GF-D8 (cell line): Measurements from ENCODE around the gene AGFG1.

ENCODE experiments used
- DNase-seq: peaks from one replicate; lab custom pipeline; 2025; lab: John Stamatoyannopoulos, UW

AGFG1 gene, protein sequence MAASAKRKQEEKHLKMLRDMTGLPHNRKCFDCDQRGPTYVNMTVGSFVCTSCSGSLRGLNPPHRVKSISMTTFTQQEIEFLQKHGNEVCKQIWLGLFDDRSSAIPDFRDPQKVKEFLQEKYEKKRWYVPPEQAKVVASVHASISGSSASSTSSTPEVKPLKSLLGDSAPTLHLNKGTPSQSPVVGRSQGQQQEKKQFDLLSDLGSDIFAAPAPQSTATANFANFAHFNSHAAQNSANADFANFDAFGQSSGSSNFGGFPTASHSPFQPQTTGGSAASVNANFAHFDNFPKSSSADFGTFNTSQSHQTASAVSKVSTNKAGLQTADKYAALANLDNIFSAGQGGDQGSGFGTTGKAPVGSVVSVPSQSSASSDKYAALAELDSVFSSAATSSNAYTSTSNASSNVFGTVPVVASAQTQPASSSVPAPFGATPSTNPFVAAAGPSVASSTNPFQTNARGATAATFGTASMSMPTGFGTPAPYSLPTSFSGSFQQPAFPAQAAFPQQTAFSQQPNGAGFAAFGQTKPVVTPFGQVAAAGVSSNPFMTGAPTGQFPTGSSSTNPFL

GRCh38 chr2:227471924-227472264, at the start of gene AGFG1:
TSS of gene AGFG1 (plus strand) at chr2:227472156. CDS start at chr2:227472422, 266 bp downstream.
- peak; percentile 23 for DNase-seq

- DNase-seq: no peak
Measured at GRCh38 chr2:227423656-227424499, 48.1 kb upstream of the AGFG1 start.

DNA sequence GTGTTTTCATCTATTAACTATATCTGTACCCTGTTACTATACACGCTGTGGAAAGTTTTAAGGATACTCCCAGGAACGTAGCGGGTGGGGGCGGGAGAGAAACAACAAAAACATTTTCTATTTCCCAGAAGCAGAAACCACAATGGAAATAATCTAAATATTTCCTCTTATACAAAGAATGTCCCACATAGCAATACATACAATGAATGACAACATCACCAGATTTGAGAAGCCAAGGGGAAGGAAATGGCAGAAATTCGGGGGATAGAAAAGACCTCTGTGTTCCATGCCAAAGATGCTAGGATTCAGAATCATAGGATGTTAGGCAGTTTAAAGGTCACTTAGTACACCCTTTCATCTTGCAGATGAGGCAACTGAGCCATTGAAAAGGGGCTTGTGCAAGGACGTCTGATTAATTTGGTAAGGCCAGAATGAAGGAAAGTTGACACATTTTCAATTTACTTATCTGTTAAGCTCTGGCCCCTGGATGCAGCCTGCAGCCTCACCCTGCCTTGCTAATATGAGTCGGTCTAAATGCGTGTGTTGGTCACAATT, 43.1 kb upstream of the AGFG1 start:
- no peak for DNase-seq

DNA sequence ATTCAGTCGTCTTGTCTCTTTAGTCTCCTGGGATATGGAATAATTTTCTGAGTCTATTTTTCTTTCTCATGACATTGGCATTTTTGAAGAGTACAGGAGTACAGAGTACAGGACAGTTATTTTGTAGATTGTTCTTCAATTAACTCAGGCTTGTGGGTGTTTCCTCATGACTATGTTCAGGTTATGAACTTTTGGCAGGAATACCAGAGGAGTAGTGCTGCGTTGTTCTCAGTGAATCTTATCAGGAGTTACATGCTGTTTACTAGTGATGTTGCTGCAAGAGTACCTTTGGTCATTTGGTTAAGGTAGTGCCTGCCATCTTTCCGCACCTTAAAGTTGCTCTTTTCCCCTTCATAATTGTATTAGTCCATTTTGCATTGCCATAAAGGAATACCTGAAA, 41.3 kb upstream of the AGFG1 start:
- DNase-seq: no peak

GRCh38 chr2:227433171-227433570, 38.8 kb upstream of the AGFG1 start:
- DNase-seq: no peak

GRCh38 chr2:227436436-227437174, 35.4 kb upstream of the AGFG1 start:
- DNase-seq: peak; percentile 14

DNA sequence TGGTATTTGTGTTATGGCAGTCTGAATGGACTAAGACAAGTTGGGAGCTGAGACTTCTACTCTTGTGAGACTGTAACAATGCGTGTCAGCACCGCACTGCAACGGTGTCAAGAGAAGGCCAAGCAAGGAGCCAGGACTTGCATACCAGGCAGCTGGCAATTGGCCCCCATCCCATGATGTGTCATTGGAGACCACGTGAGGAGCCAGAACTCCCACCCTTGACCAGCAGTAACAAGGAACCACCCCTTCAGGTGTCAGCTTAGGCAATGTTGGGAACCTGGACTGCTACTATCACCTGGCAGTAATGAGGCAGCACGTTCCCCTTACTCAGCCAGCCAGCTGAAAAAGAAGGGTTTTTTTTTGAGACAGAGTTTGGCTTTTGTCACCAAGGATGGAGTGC, 32.7 kb upstream of the AGFG1 start:
- DNase-seq: no peak

- no peak for DNase-seq
Measured at GRCh38 chr2:227442639-227443038, 29.3 kb upstream of the AGFG1 start.

DNA sequence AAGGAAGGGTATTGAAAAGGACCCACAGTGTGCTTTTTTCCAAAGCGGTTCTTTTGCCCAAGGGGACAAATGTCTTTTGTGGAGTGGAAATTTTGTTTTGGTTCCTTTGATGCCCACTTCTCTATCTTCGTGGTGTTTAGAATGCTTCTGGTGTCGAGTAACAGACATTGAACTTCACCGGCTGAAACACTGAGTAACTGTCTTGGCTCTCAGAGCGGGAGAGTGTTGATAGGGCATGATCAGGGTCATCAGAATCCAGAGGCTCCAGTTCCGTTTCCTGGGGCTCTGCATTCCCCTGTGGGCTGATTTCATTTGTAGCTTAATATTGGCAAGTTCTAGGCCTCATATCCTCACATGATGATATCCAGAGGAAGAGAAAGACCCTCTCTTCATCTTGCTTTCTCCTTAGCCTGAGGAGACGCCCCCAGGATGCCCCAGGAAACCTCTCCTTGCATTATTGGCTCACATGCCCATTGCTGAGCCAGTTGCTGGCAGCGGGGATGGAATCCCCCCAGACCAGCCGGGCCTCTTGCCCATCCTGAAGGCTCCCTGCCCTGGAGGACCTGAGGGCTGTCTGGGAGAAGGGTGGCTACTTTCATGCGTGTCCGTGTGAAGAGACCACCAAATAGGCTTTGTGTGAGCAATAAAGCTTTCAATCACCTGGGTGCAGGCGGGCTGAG, 27.9 kb upstream of the AGFG1 start:
- DNase-seq: no peak

GRCh38 chr2:227447606-227448005, 24.4 kb upstream of the AGFG1 start:
- no peak for DNase-seq

GRCh38 chr2:227450311-227450841, 21.6 kb upstream of the AGFG1 start:
- peak; percentile 64 for DNase-seq

GRCh38 chr2:227450926-227451654, 20.9 kb upstream of the AGFG1 start:
- DNase-seq: peak; percentile 33

GRCh38 chr2:227451655-227451992, 20.3 kb upstream of the AGFG1 start:
- no peak for DNase-seq

DNA sequence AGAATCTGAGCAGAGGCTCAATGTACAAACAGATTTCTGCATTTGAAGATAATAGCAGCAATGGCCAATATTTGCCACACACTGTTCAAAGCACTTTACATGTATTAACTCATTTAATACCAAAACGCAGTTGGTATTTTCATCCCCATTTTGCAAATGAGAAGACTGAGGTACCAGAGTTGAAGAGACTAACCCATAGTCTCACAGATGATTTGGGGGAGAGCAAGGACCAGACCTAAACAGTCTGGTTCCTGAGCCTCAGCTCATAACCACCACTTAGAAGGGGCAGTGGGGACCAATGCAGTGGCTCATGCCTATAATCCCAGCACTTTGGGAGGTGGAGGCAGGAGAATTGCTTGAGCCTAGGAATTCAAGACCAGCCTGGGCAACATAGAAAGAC, 18.1 kb upstream of the AGFG1 start:
- no peak for DNase-seq

- DNase-seq: no peak
Measured at GRCh38 chr2:227454323-227454860, 17.6 kb upstream of the AGFG1 start.

- no peak for DNase-seq
Measured at GRCh38 chr2:227455200-227455599, 16.8 kb upstream of the AGFG1 start.

DNA sequence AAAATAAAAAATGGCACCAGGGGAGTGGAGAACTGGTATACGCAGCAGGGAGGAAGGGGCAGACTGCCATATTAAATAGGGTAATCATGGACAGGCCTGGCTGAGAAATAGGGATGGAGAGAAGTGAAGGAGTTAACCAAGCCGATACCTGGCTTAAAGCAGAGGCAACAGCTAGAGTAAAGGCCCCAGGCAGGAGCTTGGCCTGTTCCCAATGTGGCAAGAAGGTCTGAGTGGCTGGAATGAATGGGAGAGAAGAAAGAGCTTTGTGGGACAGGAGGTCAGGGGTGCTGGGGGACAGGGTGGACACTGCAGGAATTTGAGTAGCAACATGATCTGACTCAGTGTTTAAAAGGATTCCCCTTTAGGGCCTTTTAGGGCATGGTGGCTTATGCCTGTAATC, 15.9 kb upstream of the AGFG1 start:
- DNase-seq: no peak

GRCh38 chr2:227456772-227457171, 15.2 kb upstream of the AGFG1 start:
- no peak for DNase-seq

DNA sequence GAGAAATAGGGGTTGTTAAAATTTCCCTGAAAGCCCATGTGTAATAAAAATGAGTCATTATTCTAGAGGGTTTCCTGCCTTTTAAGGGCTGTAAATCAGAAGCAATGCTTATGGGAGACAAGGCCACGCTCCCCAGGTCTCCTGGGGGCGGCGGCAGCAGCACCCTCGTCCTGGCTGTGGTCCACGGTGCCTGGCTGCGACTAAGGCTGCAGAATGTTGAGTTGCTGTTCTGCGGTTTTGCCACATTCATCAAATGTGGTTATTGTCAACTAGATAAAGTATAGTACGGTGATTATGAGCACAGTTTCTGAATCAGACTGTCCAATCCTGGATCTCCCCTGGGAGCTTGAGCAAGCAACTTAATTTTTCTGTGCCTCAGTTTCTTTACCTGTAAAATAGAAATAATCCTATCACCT, 11.9 kb upstream of the AGFG1 start:
- DNase-seq: no peak

DNA sequence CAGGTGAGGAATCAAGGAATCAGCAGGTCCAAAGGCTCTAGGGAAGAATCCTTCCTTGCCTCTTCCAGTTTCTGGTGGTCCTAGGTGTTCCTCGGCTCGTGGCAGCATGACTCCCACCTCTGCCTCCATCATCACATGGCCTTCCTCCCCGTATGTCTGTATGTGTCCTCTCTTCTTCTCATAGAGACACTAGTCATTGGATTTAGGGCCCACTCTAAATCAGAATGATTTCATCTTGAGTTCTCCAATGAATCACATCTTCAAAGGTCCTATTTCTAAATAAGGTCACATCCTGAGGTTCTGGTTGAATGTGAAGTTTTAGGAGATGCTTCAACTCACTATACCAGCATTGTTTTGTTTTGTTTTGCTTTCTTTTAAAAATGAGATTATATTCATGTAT, 11.1 kb upstream of the AGFG1 start:
- DNase-seq: no peak
